ENCODE results near the gene C11orf97.
"Not testable (repeated sequence)": the region's sequence is repeated elsewhere in the genome, so short reads cannot be mapped to it uniquely, and the experiment has no call there.

Gene C11orf97

DNA sequence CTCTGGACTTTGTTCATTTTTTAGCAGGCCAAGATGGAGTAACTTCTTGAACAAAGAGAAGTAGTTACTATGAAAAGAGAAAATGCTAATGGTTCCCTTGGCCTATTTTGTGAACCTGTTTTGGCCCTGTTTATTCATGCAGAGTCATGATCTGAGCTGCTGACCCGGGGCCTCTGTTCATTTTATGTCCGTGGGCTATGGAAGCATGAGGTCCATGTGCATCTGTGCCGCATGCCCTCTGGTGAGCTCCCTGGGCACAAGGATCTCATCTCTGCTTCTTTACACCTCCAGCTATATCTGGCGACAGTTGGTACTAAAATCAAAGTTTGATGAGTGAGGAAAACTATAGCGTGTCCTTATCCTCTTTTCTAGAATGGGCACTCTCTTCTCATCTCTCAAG lies 55.9 kb downstream of the C11orf97 start:
- DNase-seq (ENCODE audit: low spot score) = no peak
- TF ChIP-seq, protein P1, sequence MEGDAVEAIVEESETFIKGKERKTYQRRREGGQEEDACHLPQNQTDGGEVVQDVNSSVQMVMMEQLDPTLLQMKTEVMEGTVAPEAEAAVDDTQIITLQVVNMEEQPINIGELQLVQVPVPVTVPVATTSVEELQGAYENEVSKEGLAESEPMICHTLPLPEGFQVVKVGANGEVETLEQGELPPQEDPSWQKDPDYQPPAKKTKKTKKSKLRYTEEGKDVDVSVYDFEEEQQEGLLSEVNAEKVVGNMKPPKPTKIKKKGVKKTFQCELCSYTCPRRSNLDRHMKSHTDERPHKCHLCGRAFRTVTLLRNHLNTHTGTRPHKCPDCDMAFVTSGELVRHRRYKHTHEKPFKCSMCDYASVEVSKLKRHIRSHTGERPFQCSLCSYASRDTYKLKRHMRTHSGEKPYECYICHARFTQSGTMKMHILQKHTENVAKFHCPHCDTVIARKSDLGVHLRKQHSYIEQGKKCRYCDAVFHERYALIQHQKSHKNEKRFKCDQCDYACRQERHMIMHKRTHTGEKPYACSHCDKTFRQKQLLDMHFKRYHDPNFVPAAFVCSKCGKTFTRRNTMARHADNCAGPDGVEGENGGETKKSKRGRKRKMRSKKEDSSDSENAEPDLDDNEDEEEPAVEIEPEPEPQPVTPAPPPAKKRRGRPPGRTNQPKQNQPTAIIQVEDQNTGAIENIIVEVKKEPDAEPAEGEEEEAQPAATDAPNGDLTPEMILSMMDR (IDR thresholded peaks at IDR 0.05; ENCODE audit: extremely low read depth, missing control alignments) = no peak

DNA sequence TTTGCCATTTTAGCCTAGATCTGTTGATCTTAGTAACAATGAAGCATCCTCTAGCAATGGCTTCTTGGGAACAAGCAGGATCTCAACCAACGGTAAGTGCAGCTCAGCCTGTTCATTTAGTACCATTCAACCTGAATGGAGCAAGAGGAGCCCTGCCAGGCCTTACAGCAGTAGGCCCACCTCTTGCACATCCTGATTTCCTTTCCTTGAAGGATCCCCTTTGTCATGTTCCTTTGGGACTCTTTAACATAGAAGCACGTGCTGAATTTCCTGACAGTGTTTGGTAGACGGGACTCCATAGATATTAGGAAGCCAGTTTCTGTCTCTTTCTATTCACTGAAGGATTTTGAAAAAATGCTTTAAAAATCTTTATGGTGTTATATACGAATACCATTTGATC lies 56.5 kb downstream of the C11orf97 start:
- DNase-seq (ENCODE audit: low spot score) = no peak
- TF ChIP-seq, protein P1 (IDR thresholded peaks at IDR 0.05; ENCODE audit: extremely low read depth, missing control alignments) = no peak

DNA sequence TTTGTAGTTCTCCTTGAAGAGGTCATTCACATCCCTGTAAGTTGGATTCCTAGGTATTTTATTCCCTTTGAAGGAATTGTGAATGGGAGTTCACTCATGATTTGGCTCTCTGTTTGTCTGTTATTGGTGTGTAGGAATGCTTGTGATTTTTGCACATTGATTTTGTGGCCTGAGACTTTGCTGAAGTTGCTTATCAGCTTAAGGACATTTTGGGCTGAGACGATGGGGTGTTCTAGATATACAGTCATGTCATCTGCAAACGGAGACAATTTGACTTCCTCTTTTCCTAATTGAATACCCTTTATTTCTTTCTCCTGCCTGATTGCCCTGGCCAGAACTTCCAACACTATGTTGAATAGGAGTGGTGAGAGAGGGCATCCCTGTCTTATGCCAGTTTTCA lies 60.7 kb downstream of the C11orf97 start:
- DNase-seq (ENCODE audit: low spot score) = not testable (repeated sequence)

DNA sequence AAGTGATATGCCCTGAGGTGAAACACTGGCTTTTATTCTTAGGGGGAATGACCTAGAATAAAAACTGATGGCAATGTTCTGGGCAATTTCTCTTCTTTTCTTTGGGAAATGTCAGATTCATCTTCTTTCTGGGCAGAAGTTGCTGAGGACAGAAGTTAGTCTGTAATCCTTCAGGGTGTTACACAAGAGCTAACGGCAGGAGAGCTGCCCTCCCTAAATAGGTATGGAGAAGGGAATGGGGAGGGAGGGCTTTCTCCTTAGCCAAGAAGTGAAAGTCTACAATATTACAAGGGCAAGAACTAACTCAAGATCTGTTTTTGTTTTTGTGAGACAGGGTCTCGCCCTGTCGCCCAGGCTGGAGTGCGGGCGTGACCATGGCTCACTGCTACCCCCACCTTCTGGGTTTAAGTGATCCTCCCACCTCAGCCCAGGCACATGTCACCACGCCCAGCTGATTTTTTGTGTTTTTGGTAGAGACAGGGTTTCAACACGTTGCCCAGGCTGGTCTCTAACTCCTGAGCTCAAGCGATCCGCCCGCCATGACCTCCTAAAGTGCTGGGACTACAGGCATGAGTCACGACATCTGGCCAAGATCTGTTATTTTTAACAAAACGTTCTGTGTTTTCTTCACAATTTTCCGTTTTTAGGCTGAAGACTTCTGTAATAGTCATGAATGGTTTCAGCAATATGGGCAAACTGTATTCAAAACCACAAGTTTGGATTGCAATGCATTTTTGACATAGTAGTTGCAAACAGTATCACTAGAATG lies 62.1 kb downstream of the C11orf97 start:
- DNase-seq (ENCODE audit: low spot score) = no peak
- TF ChIP-seq, protein P1 (IDR thresholded peaks at IDR 0.05; ENCODE audit: extremely low read depth, missing control alignments) = no peak

DNA sequence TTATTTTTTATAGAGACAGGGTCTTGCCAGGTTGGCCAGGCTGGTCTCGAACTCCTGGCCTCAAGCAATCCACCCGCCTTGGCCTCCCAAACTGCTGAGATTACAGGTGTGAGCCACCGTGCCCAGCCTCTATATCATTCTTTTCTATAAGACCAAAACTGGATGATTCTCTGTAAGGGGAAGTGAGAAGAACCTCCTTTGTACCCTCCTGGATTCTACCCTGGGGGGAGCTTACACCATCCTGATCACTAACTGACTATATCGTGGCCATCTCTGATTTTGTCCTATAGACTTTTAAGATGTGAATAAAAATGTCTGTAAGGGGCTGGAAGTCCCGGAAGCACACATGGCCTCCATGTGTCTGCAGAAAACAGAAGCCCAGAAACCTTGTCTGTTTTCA lies 64.0 kb downstream of the C11orf97 start:
- TF ChIP-seq, protein P1 (IDR thresholded peaks at IDR 0.05; ENCODE audit: extremely low read depth, missing control alignments) = no peak
- DNase-seq (ENCODE audit: low spot score) = no peak

DNA sequence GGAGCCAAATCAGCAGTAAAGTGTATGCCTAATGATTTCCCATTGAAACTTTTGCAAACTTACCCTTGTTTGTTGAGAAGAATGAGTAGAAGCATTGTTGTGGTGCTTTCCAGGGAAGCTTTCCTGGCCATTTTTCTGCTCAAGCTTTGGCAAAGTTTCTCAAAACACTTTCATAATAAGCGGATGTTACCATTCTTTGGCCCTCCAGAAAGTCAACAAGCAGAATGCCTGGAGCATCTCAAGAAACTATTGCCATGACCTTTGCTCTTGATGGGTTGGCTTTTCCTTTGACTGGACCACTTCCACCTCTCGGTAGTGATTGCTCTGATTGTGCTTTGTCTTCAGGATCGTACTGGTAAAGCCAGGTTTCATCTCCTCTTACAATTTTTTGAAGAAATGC lies 65.6 kb downstream of the C11orf97 start:
- TF ChIP-seq, protein P1 (IDR thresholded peaks at IDR 0.05; ENCODE audit: extremely low read depth, missing control alignments) = no peak
- no peak for DNase-seq (ENCODE audit: low spot score)
